ENCODE measurements around the gene RNF175. TPM values are rescaled to one million over a fixed set of nuclear protein-coding genes. Genes with fewer than 3 reads are reported as not detected.

Gene RNF175
- total RNA-seq, result not detected
- polyA plus RNA-seq, result not detected

DNA sequence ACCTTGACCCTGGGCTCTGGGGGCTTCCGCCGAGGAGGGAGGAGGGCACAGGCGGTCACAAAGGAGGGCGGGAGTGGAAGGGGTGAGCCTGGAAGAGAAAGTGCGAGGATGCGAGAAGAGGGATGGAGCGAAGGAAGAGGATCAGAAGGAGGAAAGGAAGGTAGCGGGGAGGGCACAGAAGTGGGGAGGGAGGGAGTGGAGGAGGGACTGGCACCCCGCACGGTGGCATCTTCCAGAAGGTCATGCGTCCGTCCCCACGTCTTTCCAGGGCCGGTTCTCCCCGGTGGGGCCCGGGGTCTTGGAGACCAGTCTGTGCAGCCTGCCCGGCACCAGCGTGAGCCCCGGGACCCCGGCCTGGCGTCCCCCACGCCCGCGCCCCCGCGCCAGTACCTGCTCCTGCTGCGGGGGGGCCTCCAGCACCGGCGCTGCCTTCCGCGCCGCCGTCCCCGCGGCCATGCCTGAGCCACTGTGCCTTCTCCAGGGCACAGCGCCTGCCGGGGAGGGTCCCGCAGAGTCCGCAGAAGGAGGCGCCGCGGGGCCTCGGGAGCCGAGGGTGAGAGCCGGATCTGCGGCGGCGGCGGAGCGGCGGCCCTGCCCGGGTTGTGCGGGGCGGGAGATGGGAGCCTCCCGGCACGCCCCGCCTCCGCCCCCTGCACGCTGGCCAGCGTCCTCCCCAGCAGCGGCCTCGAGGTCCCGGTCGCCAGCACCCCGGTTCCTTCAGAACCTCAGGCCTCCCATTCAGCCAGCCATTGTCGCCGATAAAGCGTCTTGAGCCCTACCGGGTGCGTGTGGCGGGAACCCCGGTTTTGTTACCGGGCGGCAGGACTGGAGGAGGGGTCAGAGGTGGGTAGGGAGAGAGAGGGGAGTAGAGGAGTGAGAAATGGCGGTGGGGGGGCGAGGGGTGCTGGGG, at the start of gene RNF175:
TSS of gene RNF175 (minus strand) at position 618 of the 910 bp plus-strand sequence. CDS start at position 456, 162 bp downstream.
- CTCF ChIA-PET, result no interaction called here
- H3K36me3 ChIP-seq (ENCODE audit: insufficient read depth, low read length), result no peaks in the 10 kb centered on the region
- no peaks in the 10 kb centered on the region for H3K9me3 ChIP-seq (ENCODE audit: low read length)
- peaks cover 6% of the 10 kb centered on the region for H3K27me3 ChIP-seq (ENCODE audit: insufficient read depth, low read length, poor library complexity, severe bottlenecking)
- peak within 1 kb of the TSS; percentile 26 for H3K4me3 ChIP-seq (ENCODE audit: low read length)
- H3K27ac ChIP-seq (ENCODE audit: low read depth, low read length), result no peak within 1 kb of the TSS
- peaks cover 0 to 4% (median 2%) of the 10 kb centered on the region in 5 donors for H3K9me3 Mint-ChIP-seq
- DNase-seq, result peak in 1 of 5 donors; percentile 19
- H3K4me3 Mint-ChIP-seq, result peak within 1 kb of the TSS in 6 of 7 donors; percentile 10 to 61 (median 38)
- H3K27ac Mint-ChIP-seq, result no peak within 1 kb of the TSS
- peaks cover 0 to 3% (median 2%) of the 10 kb centered on the region in 3 donors for H3K36me3 Mint-ChIP-seq
- H3K4me1 ChIP-seq (ENCODE audit: insufficient read depth, low read length), result peaks cover 24% of the 10 kb centered on the region
- H3K4me1 Mint-ChIP-seq, result peaks cover 0 to 4% (median 0%) of the 10 kb centered on the region in 3 donors
- H3K27me3 Mint-ChIP-seq, result peaks cover 36 to 57% of the 10 kb centered on the region in 2 donors
- POLR2A ChIA-PET, result no interaction called here

DNA sequence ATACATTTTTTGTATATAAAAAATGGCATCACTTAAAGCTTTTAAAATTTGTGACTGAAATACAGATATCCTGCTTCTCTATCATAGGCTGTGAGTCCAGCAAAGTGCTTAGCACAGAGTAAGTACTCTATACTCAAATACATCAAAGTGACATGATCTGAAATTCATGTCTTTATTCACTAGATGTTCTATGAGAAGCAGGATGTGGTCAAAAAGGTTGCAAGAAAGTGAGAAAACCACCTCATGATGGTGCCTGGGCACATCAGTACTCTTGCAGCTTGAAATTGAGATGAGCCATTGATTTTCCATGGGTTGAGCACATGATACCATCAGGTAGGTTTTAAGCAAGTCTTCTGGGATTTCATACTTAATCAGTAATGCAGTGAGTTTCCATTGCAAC, 49.5 kb upstream of the RNF175 start:
- Histone ChIP-seq H3K4me3 (ENCODE audit: low read length) (no peak overlapping the region), H3K36me3 (ENCODE audit: insufficient read depth, low read length) (no peaks in the 10 kb centered on the region), H3K4me1 (ENCODE audit: insufficient read depth, low read length) (peaks cover 20% of the 10 kb centered on the region), H3K27me3 (ENCODE audit: insufficient read depth, low read length, poor library complexity, severe bottlenecking) (no peaks in the 10 kb centered on the region), H3K27ac (ENCODE audit: low read depth, low read length) (no peak overlapping the region), H3K9me3 (ENCODE audit: low read length) (no peaks in the 10 kb centered on the region)
- peak overlapping the region in 1 of 8 donors; percentile 44 for H3K27ac Mint-ChIP-seq
- H3K4me1 Mint-ChIP-seq, result peaks cover 13 to 29% (median 18%) of the 10 kb centered on the region in 3 donors
- H3K27me3 Mint-ChIP-seq, result peaks cover 2 to 13% of the 10 kb centered on the region in 2 donors
- peak in 2 of 5 donors; percentile 61 to 68 for DNase-seq
- peaks cover 0 to 2% (median 0%) of the 10 kb centered on the region in 5 donors for H3K9me3 Mint-ChIP-seq
- peak overlapping the region in 4 of 7 donors; percentile 2 to 47 (median 10) for H3K4me3 Mint-ChIP-seq
- POLR2A ChIA-PET, result no interaction called here
- CTCF ChIA-PET, result no interaction called here
- H3K36me3 Mint-ChIP-seq, result no peaks in the 10 kb centered on the region

DNA sequence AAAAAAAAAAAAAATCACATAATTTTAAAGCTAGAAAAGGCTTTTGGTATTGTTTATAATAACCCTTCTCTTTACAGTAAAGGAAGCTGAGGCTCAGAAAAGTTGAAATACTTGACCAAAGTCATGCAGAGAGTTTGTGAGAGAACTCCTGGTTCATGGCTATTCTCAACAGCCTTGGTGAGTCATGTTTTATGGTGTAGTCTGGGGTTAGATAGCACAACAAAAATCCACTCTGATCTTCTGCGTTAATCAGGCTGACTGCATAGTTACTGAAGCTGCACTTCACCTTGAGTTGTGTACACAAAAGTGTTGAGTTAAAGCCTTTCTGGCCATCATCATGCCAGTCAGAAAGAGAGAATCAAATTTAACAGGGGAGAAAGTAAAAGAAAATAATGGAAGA, 48.4 kb upstream of the RNF175 start:
- Mint-ChIP-seq H3K27me3 (peaks cover 1 to 8% of the 10 kb centered on the region in 2 donors), H3K36me3 (no peaks in the 10 kb centered on the region), H3K4me1 (peaks cover 13 to 29% (median 18%) of the 10 kb centered on the region in 3 donors), H3K4me3 (no peak overlapping the region), H3K9me3 (peaks cover 0 to 2% (median 0%) of the 10 kb centered on the region in 5 donors), H3K27ac (no peak overlapping the region)
- no peak for DNase-seq
- H3K4me3 ChIP-seq (ENCODE audit: low read length), result no peak overlapping the region
- ChIA-PET POLR2A (no interaction called here), CTCF (no interaction called here)
- no peak overlapping the region for H3K27ac ChIP-seq (ENCODE audit: low read depth, low read length)
- H3K4me1 ChIP-seq (ENCODE audit: insufficient read depth, low read length), result peaks cover 20% of the 10 kb centered on the region
- H3K36me3 ChIP-seq (ENCODE audit: insufficient read depth, low read length), result no peaks in the 10 kb centered on the region
- H3K9me3 ChIP-seq (ENCODE audit: low read length), result no peaks in the 10 kb centered on the region
- no peaks in the 10 kb centered on the region for H3K27me3 ChIP-seq (ENCODE audit: insufficient read depth, low read length, poor library complexity, severe bottlenecking)

DNA sequence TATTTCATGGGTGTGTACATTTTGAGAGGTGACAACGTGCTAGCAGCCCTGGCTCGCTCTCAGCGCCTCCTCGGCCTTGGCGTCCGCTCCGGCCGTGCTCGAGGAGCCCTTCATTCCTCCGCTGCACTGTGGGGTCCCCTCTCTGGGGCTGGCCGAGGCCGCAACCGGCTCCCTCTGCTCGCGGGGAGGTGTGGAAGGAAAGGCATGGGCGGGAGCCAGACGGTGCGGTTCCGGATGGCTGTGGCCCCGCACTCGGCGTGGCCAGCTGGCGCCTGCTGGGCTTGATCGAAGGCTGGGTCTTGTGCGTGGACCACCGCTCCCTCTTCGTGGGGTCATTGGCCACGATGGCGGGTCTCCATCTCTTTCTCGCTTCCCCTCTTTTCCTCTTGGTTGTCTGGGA, 46.2 kb upstream of the RNF175 start:
- Mint-ChIP-seq H3K27me3 (peaks cover 1 to 6% of the 10 kb centered on the region in 2 donors), H3K36me3 (no peaks in the 10 kb centered on the region), H3K4me3 (no peak overlapping the region), H3K4me1 (peaks cover 13 to 29% (median 18%) of the 10 kb centered on the region in 3 donors), H3K27ac (no peak overlapping the region), H3K9me3 (peaks cover 0 to 2% (median 0%) of the 10 kb centered on the region in 5 donors)
- ChIA-PET CTCF (interaction anchor here (1.6 to 1.7 kb wide), 2 partner anchors 9 to 20 kb away, joined by 3 to 5 read pairs; no protein-coding TSS in a partner anchor), POLR2A (no interaction called here)
- Histone ChIP-seq H3K27me3 (ENCODE audit: insufficient read depth, low read length, poor library complexity, severe bottlenecking) (no peaks in the 10 kb centered on the region), H3K27ac (ENCODE audit: low read depth, low read length) (no peak overlapping the region), H3K36me3 (ENCODE audit: insufficient read depth, low read length) (no peaks in the 10 kb centered on the region), H3K9me3 (ENCODE audit: low read length) (no peaks in the 10 kb centered on the region), H3K4me3 (ENCODE audit: low read length) (no peak overlapping the region), H3K4me1 (ENCODE audit: insufficient read depth, low read length) (peaks cover 20% of the 10 kb centered on the region)
- DNase-seq, result no peak

DNA sequence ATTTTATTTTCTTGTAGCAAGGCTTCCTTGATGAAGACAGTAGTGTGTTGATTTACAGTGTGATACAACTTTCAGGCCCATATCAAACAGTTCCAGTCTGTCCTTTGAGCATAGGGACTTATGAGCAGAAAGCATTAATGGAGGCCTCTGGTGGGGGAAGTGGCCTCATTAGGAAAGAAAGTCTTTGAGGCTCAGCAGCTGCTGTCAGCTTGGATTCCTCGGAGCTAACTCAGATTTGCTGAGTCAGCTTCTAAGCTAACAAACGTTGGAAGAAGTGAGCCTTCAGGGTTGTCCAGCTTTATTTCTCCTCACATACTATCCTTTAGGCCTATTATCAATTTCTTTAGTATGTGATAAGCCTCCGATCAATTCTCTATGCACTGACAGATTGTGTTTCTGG, 44.9 kb upstream of the RNF175 start:
- peaks cover 9 to 23% (median 11%) of the 10 kb centered on the region in 3 donors for H3K4me1 Mint-ChIP-seq
- CTCF ChIA-PET, result no interaction called here
- POLR2A ChIA-PET, result interaction anchor here (0.7 kb wide), 1 partner anchor 13 kb away, joined by 3 read pairs; no protein-coding TSS in a partner anchor
- DNase-seq, result no peak
- H3K27ac Mint-ChIP-seq, result no peak overlapping the region
- no peak overlapping the region for H3K4me3 ChIP-seq (ENCODE audit: low read length)
- no peaks in the 10 kb centered on the region for H3K9me3 ChIP-seq (ENCODE audit: low read length)
- no peaks in the 10 kb centered on the region for H3K27me3 ChIP-seq (ENCODE audit: insufficient read depth, low read length, poor library complexity, severe bottlenecking)
- H3K27ac ChIP-seq (ENCODE audit: low read depth, low read length), result no peak overlapping the region
- H3K4me1 ChIP-seq (ENCODE audit: insufficient read depth, low read length), result peaks cover 17% of the 10 kb centered on the region
- H3K4me3 Mint-ChIP-seq, result no peak overlapping the region
- H3K9me3 Mint-ChIP-seq, result peaks cover 0 to 2% (median 0%) of the 10 kb centered on the region in 5 donors
- H3K36me3 Mint-ChIP-seq, result no peaks in the 10 kb centered on the region
- H3K36me3 ChIP-seq (ENCODE audit: insufficient read depth, low read length), result no peaks in the 10 kb centered on the region
- H3K27me3 Mint-ChIP-seq, result peaks cover 1 to 7% of the 10 kb centered on the region in 2 donors

DNA sequence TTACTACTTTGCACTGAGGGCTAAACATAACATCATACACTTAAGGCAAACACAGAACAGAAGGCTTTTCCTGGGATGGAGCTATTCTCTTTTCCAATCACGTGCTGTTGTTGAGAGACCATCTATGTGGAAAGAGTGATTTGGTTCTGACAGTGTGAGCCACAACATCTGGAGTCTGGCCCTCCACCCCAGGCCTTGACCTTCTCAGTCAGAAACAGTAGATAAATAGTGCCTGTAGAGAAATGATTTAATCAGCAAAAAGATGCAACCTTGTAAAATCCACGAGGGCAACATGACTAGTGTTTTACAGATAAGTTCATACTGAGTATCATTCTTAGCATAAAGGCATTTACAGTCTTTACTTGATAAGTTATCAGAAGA, 39.9 kb upstream of the RNF175 start:
- Mint-ChIP-seq H3K4me1 (no peaks in the 10 kb centered on the region), H3K9me3 (no peaks in the 10 kb centered on the region), H3K27me3 (peaks cover 9 to 44% of the 10 kb centered on the region in 2 donors), H3K4me3 (no peak overlapping the region), H3K27ac (peak overlapping the region in 1 of 8 donors; percentile 59), H3K36me3 (no peaks in the 10 kb centered on the region)
- no peak for DNase-seq
- H3K4me3 ChIP-seq (ENCODE audit: low read length), result no peak overlapping the region
- ChIA-PET POLR2A (no interaction called here), CTCF (no interaction called here)
- H3K4me1 ChIP-seq (ENCODE audit: insufficient read depth, low read length), result no peaks in the 10 kb centered on the region
- no peaks in the 10 kb centered on the region for H3K27me3 ChIP-seq (ENCODE audit: insufficient read depth, low read length, poor library complexity, severe bottlenecking)
- H3K36me3 ChIP-seq (ENCODE audit: insufficient read depth, low read length), result no peaks in the 10 kb centered on the region
- H3K9me3 ChIP-seq (ENCODE audit: low read length), result no peaks in the 10 kb centered on the region
- H3K27ac ChIP-seq (ENCODE audit: low read depth, low read length), result no peak overlapping the region

DNA sequence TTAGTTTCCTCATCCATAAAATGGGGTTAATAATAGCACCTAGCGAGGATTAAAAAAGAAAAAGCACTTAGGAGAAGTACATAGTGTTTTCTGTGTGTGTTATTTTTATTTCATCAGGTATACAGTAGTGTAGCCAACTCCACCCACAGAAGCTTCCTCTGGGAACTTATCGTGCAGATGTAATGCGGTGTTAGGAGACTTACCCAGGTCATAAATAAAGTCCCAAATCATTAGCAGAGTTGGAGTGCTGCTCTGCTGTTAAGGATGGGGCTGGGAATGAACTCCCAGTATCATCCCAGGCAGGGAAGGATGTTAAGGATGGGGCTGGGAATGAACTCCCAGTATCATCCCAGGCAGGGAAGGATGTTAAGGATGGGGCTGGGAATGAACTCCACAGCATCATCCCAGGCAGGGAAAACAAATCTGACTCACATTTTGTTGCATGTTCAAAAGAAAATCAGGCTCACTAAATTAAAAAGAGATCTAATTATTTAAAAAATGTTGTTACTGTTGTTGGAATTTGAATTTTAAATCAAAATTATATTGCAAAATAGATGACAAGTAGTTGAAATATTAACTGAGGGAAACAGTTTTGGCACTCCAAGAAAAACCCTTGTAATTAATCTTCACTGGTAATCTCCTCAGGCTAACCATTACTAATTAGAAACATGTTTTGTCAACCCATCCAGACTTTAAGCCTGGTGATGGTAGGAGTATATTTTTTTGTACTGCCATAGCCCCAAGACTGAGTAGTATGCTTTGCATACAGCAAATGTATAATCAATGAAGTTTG, 39.3 kb upstream of the RNF175 start:
- H3K9me3 Mint-ChIP-seq, result no peaks in the 10 kb centered on the region
- POLR2A ChIA-PET, result no interaction called here
- no peak for DNase-seq
- no peaks in the 10 kb centered on the region for H3K9me3 ChIP-seq (ENCODE audit: low read length)
- CTCF ChIA-PET, result no interaction called here
- H3K36me3 ChIP-seq (ENCODE audit: insufficient read depth, low read length), result no peaks in the 10 kb centered on the region
- H3K27ac ChIP-seq (ENCODE audit: low read depth, low read length), result no peak overlapping the region
- H3K27me3 Mint-ChIP-seq, result peaks cover 11 to 50% of the 10 kb centered on the region in 2 donors
- no peaks in the 10 kb centered on the region for H3K27me3 ChIP-seq (ENCODE audit: insufficient read depth, low read length, poor library complexity, severe bottlenecking)
- H3K4me1 ChIP-seq (ENCODE audit: insufficient read depth, low read length), result no peaks in the 10 kb centered on the region
- no peak overlapping the region for H3K27ac Mint-ChIP-seq
- H3K4me1 Mint-ChIP-seq, result no peaks in the 10 kb centered on the region
- H3K36me3 Mint-ChIP-seq, result no peaks in the 10 kb centered on the region
- no peak overlapping the region for H3K4me3 Mint-ChIP-seq
- no peak overlapping the region for H3K4me3 ChIP-seq (ENCODE audit: low read length)

DNA sequence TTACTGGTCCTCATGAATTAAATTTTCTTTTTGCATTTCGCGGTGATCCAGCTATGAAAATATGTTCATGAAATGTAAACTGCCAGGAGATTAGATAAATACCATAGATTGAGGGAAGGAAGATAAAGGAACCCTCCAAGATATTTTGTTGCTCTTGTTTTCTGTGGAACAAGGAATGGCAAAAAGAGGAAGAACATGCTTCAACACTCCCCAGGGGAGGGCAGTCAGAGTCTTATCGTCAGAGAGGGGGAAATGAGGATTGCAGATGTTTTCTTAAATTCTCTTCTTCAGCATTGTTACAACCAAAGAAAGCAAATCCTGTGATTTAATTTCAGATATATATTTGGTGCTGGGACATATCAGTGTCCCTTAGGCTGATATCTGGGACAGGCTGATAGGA, 38.6 kb upstream of the RNF175 start:
- Mint-ChIP-seq H3K9me3 (no peaks in the 10 kb centered on the region), H3K36me3 (no peaks in the 10 kb centered on the region), H3K4me1 (peaks cover 0 to 5% (median 0%) of the 10 kb centered on the region in 3 donors), H3K27ac (no peak overlapping the region), H3K27me3 (peaks cover 17 to 57% of the 10 kb centered on the region in 2 donors), H3K4me3 (no peak overlapping the region)
- Histone ChIP-seq H3K27ac (ENCODE audit: low read depth, low read length) (no peak overlapping the region), H3K36me3 (ENCODE audit: insufficient read depth, low read length) (no peaks in the 10 kb centered on the region), H3K27me3 (ENCODE audit: insufficient read depth, low read length, poor library complexity, severe bottlenecking) (peaks cover 4% of the 10 kb centered on the region), H3K4me1 (ENCODE audit: insufficient read depth, low read length) (no peaks in the 10 kb centered on the region), H3K4me3 (ENCODE audit: low read length) (no peak overlapping the region), H3K9me3 (ENCODE audit: low read length) (no peaks in the 10 kb centered on the region)
- no peak for DNase-seq
- CTCF ChIA-PET, result no interaction called here
- POLR2A ChIA-PET, result no interaction called here
